Smooth muscle cell (in vitro differentiated cells): Measurements from ENCODE around the gene SIGLEC7. TPM values are rescaled to one million over a fixed set of nuclear protein-coding genes. Genes with fewer than 3 reads are reported as not detected.

ENCODE experiments used
- DNase-seq: peaks from one replicate; lab custom pipeline; 2025; ENCODE audit not compliant: unreplicated experiment; lab: John Stamatoyannopoulos, UW
- H2AFZ ChIP-seq: fragments of 200-600 bp; sonication (generic); 2 replicates; pipeline ENCODE4 v1.6.0; 2016; ENCODE audit warnings: antibody characterized with exemption, low read depth, mild to moderate bottlenecking
- H3F3A ChIP-seq: fragments of 200-600 bp; sonication (generic); 2 replicates; pipeline ENCODE4 v1.6.0; 2017; ENCODE audit warnings: antibody characterized with exemption, low read depth
- H3K27ac ChIP-seq: fragments of 200-600 bp; sonication (generic); 2 replicates; pipeline ENCODE4 v1.5.1; 2016; ENCODE audit warnings: low read depth, mild to moderate bottlenecking
- H3K27me3 ChIP-seq: fragments of 200-600 bp; sonication (generic); 2 replicates; pipeline ENCODE4 v1.6.1; 2016; ENCODE audit warnings: low read depth, mild to moderate bottlenecking
- H3K36me3 ChIP-seq: fragments of 200-600 bp; sonication (generic); 2 replicates; pipeline ENCODE4 v1.5.1; 2016; ENCODE audit warnings: low read depth
- H3K4me1 ChIP-seq: fragments of 200-600 bp; sonication (generic); 2 replicates; pipeline ENCODE4 v1.5.1; 2016; ENCODE audit warnings: low read depth
- H3K4me2 ChIP-seq: fragments of 200-600 bp; sonication (generic); 2 replicates; pipeline ENCODE4 v1.6.0; 2016; ENCODE audit warnings: mild to moderate bottlenecking
- H3K4me3 ChIP-seq: fragments of 200-600 bp; sonication (generic); 2 replicates; pipeline ENCODE4 v1.5.1; 2016; ENCODE audit warnings: mild to moderate bottlenecking
- H3K79me2 ChIP-seq: fragments of 200-600 bp; sonication (generic); 2 replicates; pipeline ENCODE4 v1.6.0; 2016; ENCODE audit warnings: low read depth, mild to moderate bottlenecking
- H3K9ac ChIP-seq: fragments of 200-600 bp; sonication (generic); 2 replicates; pipeline ENCODE4 v1.6.0; 2016; ENCODE audit warnings: low read depth
- H3K9me3 ChIP-seq: fragments of 200-600 bp; sonication (generic); replicated peaks from 2 replicates; pipeline ENCODE4 v1.5.1; 2016; ENCODE audit warnings: low read depth
- H4K20me1 ChIP-seq: fragments of 200-600 bp; sonication (generic); 2 replicates; pipeline ENCODE4 v1.6.0; 2016; ENCODE audit warnings: low read depth
- CTCF ChIP-seq: fragments of 200-600 bp; sonication (generic); IDR thresholded peaks from 2 replicates; pipeline ENCODE4 v1.5.1; 2017; ENCODE audit warnings: borderline replicate concordance, mild to moderate bottlenecking, antibody characterized with exemption; ENCODE audit not compliant: insufficient read depth, poor library complexity, severe bottlenecking
- WGBS: methylation state at CpG from one replicate; pipeline ENCODE4 v1.1.7; 2016; ENCODE audit warnings: low lambda C conversion rate; 5-methylcytosine and 5-hydroxymethylcytosine counted together
- polyA plus RNA-seq: library from polyadenylated mRNA; unstranded; fragments of >200 nt; fragmentation: Nextera tagmentation; extraction: Ambion mirVana; gene quantifications from 2 replicates; pipeline ENCODE4 v1.2.1, GENCODE V29; 2016
- total RNA-seq: library from RNA; depleted of rRNA; stranded (reverse); fragments of >200 nt; gene quantifications from 2 replicates; pipeline ENCODE4 v1.2.3, GENCODE V29; 2014

Gene SIGLEC7
- total and polyA plus RNA-seq, 2 experiments from 2014 or later: not detected

GRCh38 chr19:51194527-51195315, 52.6 kb downstream of the SIGLEC7 start:
- H2AFZ ChIP-seq: no peak overlapping the region
- WGBS: 76% methylated on average over 21 of the region's 21 CpGs
- no peak for DNase-seq
- H3K9ac ChIP-seq: no peak overlapping the region
- H3K4me1 ChIP-seq: no peaks in the 10 kb centered on the region
- no peaks in the 10 kb centered on the region for H3F3A ChIP-seq
- no peak overlapping the region for H3K4me3 ChIP-seq
- H3K27ac ChIP-seq: no peak overlapping the region
- H3K4me2 ChIP-seq: no peak overlapping the region
- no peaks in the 10 kb centered on the region for H3K9me3 ChIP-seq
- no peaks in the 10 kb centered on the region for H3K36me3 ChIP-seq
- TF ChIP-seq CTCF: no peak
- no peaks in the 10 kb centered on the region for H3K79me2 ChIP-seq
- no peaks in the 10 kb centered on the region for H3K27me3 ChIP-seq
- H4K20me1 ChIP-seq: no peaks in the 10 kb centered on the region

DNA sequence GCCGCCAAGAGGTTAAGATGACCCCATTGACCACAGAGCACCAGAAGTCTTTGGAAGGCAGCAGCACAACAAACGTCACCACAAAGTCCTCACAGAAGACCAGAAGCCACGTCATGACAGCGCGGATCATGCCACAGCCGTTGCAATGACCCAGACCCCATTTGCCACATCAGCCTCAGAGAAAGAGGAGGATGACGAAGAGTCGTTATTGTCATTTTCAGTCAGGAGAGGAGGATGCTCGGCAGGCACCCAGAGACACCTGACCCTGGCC, 53.1 kb downstream of the SIGLEC7 start:
- no peak overlapping the region for H3K4me3 ChIP-seq
- TF ChIP-seq CTCF: no peak
- no peaks in the 10 kb centered on the region for H3K4me1 ChIP-seq
- no peaks in the 10 kb centered on the region for H3F3A ChIP-seq
- no peaks in the 10 kb centered on the region for H4K20me1 ChIP-seq
- DNase-seq: no peak
- WGBS: 90% methylated on average over 9 of the region's 9 CpGs
- H3K4me2 ChIP-seq: no peak overlapping the region
- no peaks in the 10 kb centered on the region for H3K9me3 ChIP-seq
- H3K27ac ChIP-seq: no peak overlapping the region
- H2AFZ ChIP-seq: no peak overlapping the region
- no peaks in the 10 kb centered on the region for H3K79me2 ChIP-seq
- H3K9ac ChIP-seq: no peak overlapping the region
- no peaks in the 10 kb centered on the region for H3K27me3 ChIP-seq
- no peaks in the 10 kb centered on the region for H3K36me3 ChIP-seq

DNA sequence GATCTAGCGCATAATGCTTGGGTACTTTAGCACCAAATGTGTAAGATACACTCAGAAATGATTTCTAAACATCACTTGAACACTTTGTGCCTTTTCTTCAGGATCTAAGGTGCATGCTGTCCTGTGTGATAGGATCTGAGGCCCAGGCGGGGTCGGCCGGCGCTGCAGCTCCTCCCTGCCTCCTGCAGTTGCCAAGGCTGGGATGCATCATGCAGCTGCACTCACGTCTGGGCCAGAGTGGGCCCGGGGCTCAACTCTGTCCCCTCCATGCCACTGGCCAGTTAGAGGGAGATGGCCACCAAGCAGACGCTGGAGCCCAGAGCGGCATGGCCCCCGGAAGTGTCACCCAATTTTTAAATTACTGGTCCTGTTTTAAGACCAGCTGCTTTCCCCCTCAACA, 53.5 kb downstream of the SIGLEC7 start:
- no peak for DNase-seq

More for the DNA sequence above, 53.5 kb downstream of the SIGLEC7 start:
- Histone ChIP-seq H3K79me2 (no peaks in the 10 kb centered on the region), H4K20me1 (no peaks in the 10 kb centered on the region), H2AFZ (no peak overlapping the region), H3K36me3 (no peaks in the 10 kb centered on the region), H3K4me1 (no peaks in the 10 kb centered on the region), H3K27ac (no peak overlapping the region), H3K4me3 (no peak overlapping the region), H3K9ac (no peak overlapping the region), H3F3A (no peaks in the 10 kb centered on the region), H3K9me3 (no peaks in the 10 kb centered on the region), H3K4me2 (no peak overlapping the region), H3K27me3 (no peaks in the 10 kb centered on the region)
- no peak for TF ChIP-seq CTCF
- 93% methylated on average over 10 of the region's 10 CpGs for WGBS
